AG04449 (cell line): Measurements from ENCODE around the gene LRRC74A.

Source experiments
- CTCF ChIA-PET: fragments of 350-600 bp; formaldehyde crosslinking; extraction: SDS; loops from one replicate; lab custom pipeline; 2021; ENCODE audit warnings: antibody characterized with exemption; lab: Yijun Ruan, JAX
- POLR2A ChIA-PET: fragments of 400-600, 350-600 bp; formaldehyde crosslinking; extraction: SDS; loops from one replicate; lab custom pipeline; 2020; ENCODE audit warnings: antibody characterized with exemption, inconsistent platforms; lab: Yijun Ruan, JAX
- DNase-seq: peaks from one replicate; pipeline ENCODE4 v3.0.0-alpha.2; 2010; ENCODE audit warnings: low read depth, low spot score
- H3K4me3 ChIP-seq: 2 replicates; pipeline ENCODE4 v1.5.1; 2011; ENCODE audit warnings: low read depth, mild to moderate bottlenecking, control low read depth, low read length
- CTCF ChIP-seq: IDR thresholded peaks from one replicate; pipeline ENCODE4 v1.5.1; 2011; ENCODE audit warnings: mild to moderate bottlenecking, moderate library complexity, low read length, control low read depth, inconsistent platforms; ENCODE audit not compliant: insufficient read depth; ENCODE audit errors: missing control alignments

Gene LRRC74A

GRCh38 chr14:76782885-76783566 lies 43.2 kb upstream of the LRRC74A start:
- ChIA-PET POLR2A (no interaction called here), CTCF (interaction anchor here (1.2 to 6.1 kb wide), 5 partner anchors 11 to 72 kb away, joined by 3 to 77 read pairs (median 23); partner anchors contain the start of gene VASH1)
- TF ChIP-seq CTCF = no peak
- no peak overlapping the region for H3K4me3 ChIP-seq
- no peak for DNase-seq

GRCh38 chr14:76784266-76784874 lies 41.8 kb upstream of the LRRC74A start:
- ChIA-PET CTCF (interaction anchor here (0.7 to 6.1 kb wide), 13 partner anchors 9 to 85 kb away, joined by 3 to 77 read pairs (median 9); partner anchors contain the start of gene VASH1), POLR2A (no interaction called here)
- DNase-seq = no peak
- no peak for TF ChIP-seq CTCF
- H3K4me3 ChIP-seq = no peak overlapping the region

- POLR2A ChIA-PET = no interaction called here
- peak; percentile 95 for TF ChIP-seq CTCF
- H3K4me3 ChIP-seq = no peak overlapping the region
- CTCF ChIA-PET = interaction anchor here (0.7 to 6.1 kb wide), 15 partner anchors 9 to 86 kb away, joined by 3 to 77 read pairs (median 8); partner anchors contain the start of gene VASH1
- no peak for DNase-seq
Measured at GRCh38 chr14:76784881-76785280, 41.3 kb upstream of the LRRC74A start.

GRCh38 chr14:76786601-76787000 lies 39.6 kb upstream of the LRRC74A start:
- DNase-seq = no peak
- ChIA-PET CTCF (interaction anchor here (3.1 to 6.1 kb wide), 2 partner anchors 17 to 76 kb away, joined by 23 to 77 read pairs; no protein-coding TSS in a partner anchor), POLR2A (no interaction called here)
- no peak for TF ChIP-seq CTCF
- no peak overlapping the region for H3K4me3 ChIP-seq

GRCh38 chr14:76792422-76792821 lies 33.8 kb upstream of the LRRC74A start:
- DNase-seq = no peak
- no peak for TF ChIP-seq CTCF
- no peak overlapping the region for H3K4me3 ChIP-seq
- CTCF ChIA-PET = no interaction called here
- POLR2A ChIA-PET = no interaction called here

- H3K4me3 ChIP-seq = no peak overlapping the region
- no peak for DNase-seq
- TF ChIP-seq CTCF = no peak
- ChIA-PET CTCF (interaction anchor here (0.7 kb wide), 1 partner anchor 8 kb away, joined by 3 read pairs; no protein-coding TSS in a partner anchor), POLR2A (no interaction called here)
Measured at GRCh38 chr14:76793324-76793723, 32.9 kb upstream of the LRRC74A start.
